GM12874 (cell line): ENCODE data around the gene TBC1D24.

Experiments used
- TF ChIP-seq, protein P1 (sequence below): IDR thresholded peaks from 2 replicates; pipeline ENCODE4 v1.5.1; 2011; ENCODE audit warnings: low read depth, mild to moderate bottlenecking, control low read depth, low read length, moderate library complexity; ENCODE audit not compliant: insufficient read depth

TBC1D24 gene

DNA sequence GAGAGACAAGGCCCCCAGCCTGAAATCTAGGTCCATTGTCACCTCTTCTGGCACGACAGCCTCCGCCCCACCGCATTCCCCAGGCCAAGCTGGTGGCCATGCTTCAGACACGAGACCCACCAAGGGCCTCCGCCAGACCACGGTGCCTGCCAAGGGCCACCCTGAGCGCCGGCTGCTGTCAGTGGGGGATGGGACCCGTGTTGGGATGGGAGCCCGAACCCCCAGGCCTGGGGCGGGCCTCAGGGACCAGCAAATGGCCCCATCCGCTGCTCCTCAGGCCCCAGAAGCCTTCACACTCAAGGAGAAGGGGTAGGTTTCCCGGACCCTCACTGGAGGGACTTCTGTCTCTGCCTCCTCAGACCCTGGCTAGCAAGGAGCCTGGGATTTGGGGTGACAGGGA is 14.0 kb upstream of the TBC1D24 start:
- TF ChIP-seq, protein P1, sequence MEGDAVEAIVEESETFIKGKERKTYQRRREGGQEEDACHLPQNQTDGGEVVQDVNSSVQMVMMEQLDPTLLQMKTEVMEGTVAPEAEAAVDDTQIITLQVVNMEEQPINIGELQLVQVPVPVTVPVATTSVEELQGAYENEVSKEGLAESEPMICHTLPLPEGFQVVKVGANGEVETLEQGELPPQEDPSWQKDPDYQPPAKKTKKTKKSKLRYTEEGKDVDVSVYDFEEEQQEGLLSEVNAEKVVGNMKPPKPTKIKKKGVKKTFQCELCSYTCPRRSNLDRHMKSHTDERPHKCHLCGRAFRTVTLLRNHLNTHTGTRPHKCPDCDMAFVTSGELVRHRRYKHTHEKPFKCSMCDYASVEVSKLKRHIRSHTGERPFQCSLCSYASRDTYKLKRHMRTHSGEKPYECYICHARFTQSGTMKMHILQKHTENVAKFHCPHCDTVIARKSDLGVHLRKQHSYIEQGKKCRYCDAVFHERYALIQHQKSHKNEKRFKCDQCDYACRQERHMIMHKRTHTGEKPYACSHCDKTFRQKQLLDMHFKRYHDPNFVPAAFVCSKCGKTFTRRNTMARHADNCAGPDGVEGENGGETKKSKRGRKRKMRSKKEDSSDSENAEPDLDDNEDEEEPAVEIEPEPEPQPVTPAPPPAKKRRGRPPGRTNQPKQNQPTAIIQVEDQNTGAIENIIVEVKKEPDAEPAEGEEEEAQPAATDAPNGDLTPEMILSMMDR = no peak

DNA sequence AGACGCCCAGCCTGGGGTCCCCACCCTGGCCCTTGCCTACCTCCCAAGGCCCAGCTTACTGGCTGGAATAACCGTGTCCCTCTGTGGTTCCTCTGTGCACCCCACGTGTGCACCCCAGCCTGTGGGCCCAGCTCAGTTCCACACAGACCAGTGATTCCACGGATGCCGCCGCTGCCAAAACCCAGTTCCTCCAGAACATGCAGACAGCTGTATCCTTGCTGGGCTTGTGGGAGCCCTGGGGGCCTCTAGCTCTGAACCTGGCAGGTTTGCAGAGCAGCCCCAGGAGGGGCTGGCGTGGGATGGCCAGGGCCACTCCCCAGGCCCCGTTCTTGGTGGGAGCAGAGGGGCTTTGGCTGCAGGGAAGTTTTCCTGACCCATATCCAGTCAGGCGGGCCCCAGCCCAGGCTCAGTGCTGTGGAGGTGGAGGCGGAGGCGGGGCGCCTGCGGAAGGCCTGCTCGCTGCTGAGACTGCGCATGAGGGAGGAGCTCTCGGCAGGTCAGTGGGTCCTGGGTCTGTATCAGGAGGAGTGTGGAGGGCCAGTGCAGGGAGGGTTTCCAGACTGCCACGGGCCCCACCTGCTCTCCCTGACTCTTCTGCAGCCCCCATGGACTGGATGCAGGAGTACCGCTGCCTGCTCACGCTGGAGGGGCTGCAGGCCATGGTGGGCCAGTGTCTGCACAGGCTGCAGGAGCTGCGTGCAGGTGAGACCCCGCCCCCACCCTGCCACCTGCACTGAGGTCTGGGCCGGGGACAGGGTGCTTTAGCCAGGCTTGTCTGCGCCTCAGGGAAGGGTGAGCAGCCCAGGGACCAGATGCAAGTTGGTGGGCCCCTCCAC is 12.7 kb upstream of the TBC1D24 start:
- TF ChIP-seq, protein P1 = no peak

DNA sequence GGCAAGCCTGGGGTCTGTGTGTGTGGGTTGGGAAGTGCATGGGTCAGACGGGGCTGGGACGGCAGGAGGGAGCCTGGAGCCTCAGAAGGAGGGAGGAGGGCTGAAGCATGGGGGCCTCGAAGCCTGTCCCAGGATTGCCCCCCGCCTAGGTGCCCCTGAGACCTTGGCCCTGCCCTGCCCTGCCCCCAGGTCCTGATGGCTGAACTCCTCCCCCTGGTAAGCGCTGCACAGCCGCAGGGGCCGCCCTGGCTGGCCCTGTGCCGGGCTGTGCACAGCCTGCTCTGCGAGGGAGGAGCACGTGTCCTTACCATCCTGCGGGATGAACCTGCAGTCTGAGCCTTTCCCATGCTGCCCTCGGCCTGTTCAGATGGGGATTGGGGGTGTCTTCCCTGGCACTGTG is 10.6 kb upstream of the TBC1D24 start:
- TF ChIP-seq, protein P1 = no peak

DNA sequence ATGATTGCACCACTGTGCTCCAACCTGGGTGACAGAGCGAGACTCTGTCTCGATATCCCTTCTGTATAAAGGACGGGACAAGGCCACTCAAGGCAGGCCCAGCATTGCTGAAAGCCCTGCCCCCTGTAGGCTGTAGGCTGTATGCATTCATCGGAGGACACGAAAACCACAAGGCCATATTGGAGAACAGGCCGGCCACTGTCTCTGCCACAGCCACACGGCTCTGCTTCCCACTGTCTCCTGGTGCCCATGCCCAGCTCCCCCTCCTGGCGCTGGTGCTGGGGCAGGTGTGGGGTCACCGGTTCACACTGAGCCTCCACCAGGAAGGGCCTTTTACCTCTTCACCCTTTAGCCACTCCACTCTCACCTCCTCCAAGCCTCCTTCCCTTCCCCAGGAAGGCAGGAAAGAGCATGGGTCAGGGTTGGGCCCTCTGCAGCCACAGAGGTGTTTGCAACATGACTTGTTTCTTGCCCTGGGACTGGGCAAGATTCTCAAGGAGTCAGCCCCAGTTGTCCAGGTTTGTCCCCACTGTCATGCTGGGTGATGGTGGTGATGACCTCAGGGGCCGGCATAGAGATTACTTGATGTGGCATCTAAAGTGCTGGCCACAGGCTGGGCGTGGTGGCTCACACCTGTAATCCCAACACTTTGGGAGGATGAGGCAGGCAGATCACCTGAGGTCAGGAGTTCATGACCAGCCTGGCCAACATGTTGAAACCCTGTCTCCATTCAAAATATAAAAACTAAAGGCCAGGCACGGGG is 9.1 kb upstream of the TBC1D24 start:
- TF ChIP-seq, protein P1 = peak; percentile 45

DNA sequence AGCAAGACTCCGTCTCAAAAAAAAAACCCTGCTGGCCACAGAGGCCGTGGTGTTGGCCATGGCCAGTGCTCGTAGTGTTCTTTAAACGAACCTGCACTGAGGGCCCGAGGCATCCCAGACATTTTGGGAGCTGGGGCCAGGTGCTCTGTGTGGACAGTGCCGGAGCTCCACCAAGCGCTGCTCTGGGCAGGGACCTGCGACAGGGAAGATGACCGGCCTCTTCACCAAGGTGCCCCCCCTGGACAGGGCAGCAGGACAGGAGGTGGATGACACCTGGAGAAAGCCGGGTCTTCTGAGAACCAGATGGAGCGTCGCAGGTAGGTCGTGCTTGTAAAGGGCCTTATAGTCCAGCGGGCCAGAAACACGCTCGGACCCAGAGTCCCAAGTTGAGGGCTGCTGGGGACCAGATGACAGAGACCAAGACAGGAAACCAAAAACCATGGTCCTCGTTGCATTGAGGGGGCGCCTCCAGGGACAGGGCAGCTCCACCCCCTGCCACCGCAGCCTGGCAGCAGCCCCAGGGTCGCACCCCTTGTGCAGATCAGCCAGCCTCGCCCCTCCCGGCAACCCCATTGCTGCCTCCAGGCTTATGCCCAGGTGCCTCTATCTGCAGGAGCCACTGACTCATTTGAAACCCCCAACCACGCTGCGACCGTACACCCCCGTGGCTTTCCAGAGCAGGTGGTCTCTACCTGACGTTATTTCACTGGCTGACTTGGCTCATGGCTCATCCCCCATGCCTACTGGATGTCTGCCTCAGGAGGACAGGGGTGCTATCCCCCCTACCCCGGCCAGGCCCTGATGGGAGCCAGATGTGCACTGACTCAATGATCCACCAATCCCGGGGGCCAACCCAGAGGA is 8.0 kb upstream of the TBC1D24 start:
- TF ChIP-seq, protein P1 = no peak

DNA sequence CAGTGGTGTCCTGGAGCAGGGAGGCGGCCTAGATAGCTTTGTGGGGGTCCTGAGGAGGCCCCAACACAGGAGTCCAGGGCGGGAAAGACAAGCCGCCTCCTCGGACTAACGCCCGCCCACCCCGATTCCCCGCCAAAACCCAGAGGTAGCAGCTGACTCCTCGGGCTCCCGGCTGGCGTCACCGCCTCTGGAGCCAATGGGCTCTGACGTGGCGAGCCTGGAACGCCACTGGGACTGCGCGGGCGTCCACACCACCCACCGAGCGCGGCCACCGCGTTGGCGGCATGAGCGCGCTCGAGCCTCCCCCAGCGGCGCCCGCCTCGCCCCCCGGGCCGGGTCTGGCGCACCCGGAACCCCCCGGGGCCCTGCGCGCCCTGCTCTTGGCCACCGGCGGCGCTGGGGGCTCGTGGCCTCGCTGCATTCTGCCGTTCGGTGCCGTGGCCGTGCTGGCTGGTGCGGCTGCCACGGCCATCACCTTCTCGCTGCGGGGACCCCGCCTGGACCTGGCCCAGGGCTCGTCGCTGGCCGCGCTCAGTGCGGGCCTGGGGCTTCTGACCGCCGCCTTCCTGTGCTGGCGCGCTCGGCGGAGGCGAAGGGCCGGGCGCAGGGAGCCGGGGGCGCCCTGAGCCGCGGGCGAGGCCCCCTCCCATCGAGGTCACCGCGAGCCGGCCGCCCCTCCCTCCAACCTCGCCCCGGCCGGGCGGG is 7.2 kb upstream of the TBC1D24 start:
- TF ChIP-seq, protein P1 = peak; percentile 29; the same call in 1 of the 2 replicates
